Smooth muscle cell (in vitro differentiated cells): Measurements from ENCODE around the gene CAMKMT. TPM values are rescaled to one million over a fixed set of nuclear protein-coding genes. Genes with fewer than 3 reads are reported as not detected.

Experiments
- DNase-seq: peaks from one replicate; lab custom pipeline; 2025; ENCODE audit not compliant: unreplicated experiment; lab: John Stamatoyannopoulos, UW
- H2AFZ ChIP-seq: fragments of 200-600 bp; sonication (generic); 2 replicates; pipeline ENCODE4 v1.6.0; 2016; ENCODE audit warnings: antibody characterized with exemption, low read depth, mild to moderate bottlenecking
- H3F3A ChIP-seq: fragments of 200-600 bp; sonication (generic); 2 replicates; pipeline ENCODE4 v1.6.0; 2017; ENCODE audit warnings: antibody characterized with exemption, low read depth
- H3K27ac ChIP-seq: fragments of 200-600 bp; sonication (generic); 2 replicates; pipeline ENCODE4 v1.5.1; 2016; ENCODE audit warnings: low read depth, mild to moderate bottlenecking
- H3K27me3 ChIP-seq: fragments of 200-600 bp; sonication (generic); 2 replicates; pipeline ENCODE4 v1.6.1; 2016; ENCODE audit warnings: low read depth, mild to moderate bottlenecking
- H3K36me3 ChIP-seq: fragments of 200-600 bp; sonication (generic); 2 replicates; pipeline ENCODE4 v1.5.1; 2016; ENCODE audit warnings: low read depth
- H3K4me1 ChIP-seq: fragments of 200-600 bp; sonication (generic); 2 replicates; pipeline ENCODE4 v1.5.1; 2016; ENCODE audit warnings: low read depth
- H3K4me2 ChIP-seq: fragments of 200-600 bp; sonication (generic); 2 replicates; pipeline ENCODE4 v1.6.0; 2016; ENCODE audit warnings: mild to moderate bottlenecking
- H3K4me3 ChIP-seq: fragments of 200-600 bp; sonication (generic); 2 replicates; pipeline ENCODE4 v1.5.1; 2016; ENCODE audit warnings: mild to moderate bottlenecking
- H3K79me2 ChIP-seq: fragments of 200-600 bp; sonication (generic); 2 replicates; pipeline ENCODE4 v1.6.0; 2016; ENCODE audit warnings: low read depth, mild to moderate bottlenecking
- H3K9ac ChIP-seq: fragments of 200-600 bp; sonication (generic); 2 replicates; pipeline ENCODE4 v1.6.0; 2016; ENCODE audit warnings: low read depth
- H3K9me3 ChIP-seq: fragments of 200-600 bp; sonication (generic); replicated peaks from 2 replicates; pipeline ENCODE4 v1.5.1; 2016; ENCODE audit warnings: low read depth
- H4K20me1 ChIP-seq: fragments of 200-600 bp; sonication (generic); 2 replicates; pipeline ENCODE4 v1.6.0; 2016; ENCODE audit warnings: low read depth
- CTCF ChIP-seq: fragments of 200-600 bp; sonication (generic); IDR thresholded peaks from 2 replicates; pipeline ENCODE4 v1.5.1; 2017; ENCODE audit warnings: borderline replicate concordance, mild to moderate bottlenecking, antibody characterized with exemption; ENCODE audit not compliant: insufficient read depth, poor library complexity, severe bottlenecking
- WGBS: methylation state at CpG from one replicate; pipeline ENCODE4 v1.1.7; 2016; ENCODE audit warnings: low lambda C conversion rate; 5-methylcytosine and 5-hydroxymethylcytosine counted together
- polyA plus RNA-seq: library from polyadenylated mRNA; unstranded; fragments of >200 nt; fragmentation: Nextera tagmentation; extraction: Ambion mirVana; gene quantifications from 2 replicates; pipeline ENCODE4 v1.2.1, GENCODE V29; 2016
- total RNA-seq: library from RNA; depleted of rRNA; stranded (reverse); fragments of >200 nt; gene quantifications from 2 replicates; pipeline ENCODE4 v1.2.3, GENCODE V29; 2014

The CAMKMT gene
- total and polyA plus RNA-seq, 2 experiments from 2014 or later: 7.2 to 7.6 TPM

GRCh38 chr2:44789971-44790721, 428.4 kb downstream of the CAMKMT start:
- Histone ChIP-seq H3K9ac (no peak overlapping the region), H3F3A (no peaks in the 10 kb centered on the region), H3K4me1 (peaks cover 11% of the 10 kb centered on the region), H3K4me3 (no peak overlapping the region), H3K27me3 (peaks cover 8% of the 10 kb centered on the region), H2AFZ (no peak overlapping the region), H4K20me1 (no peaks in the 10 kb centered on the region), H3K79me2 (no peaks in the 10 kb centered on the region), H3K36me3 (no peaks in the 10 kb centered on the region), H3K27ac (no peak overlapping the region), H3K4me2 (no peak overlapping the region), H3K9me3 (no peaks in the 10 kb centered on the region)
- 57% methylated on average over 7 of the region's 7 CpGs for WGBS
- no peak for DNase-seq
- TF ChIP-seq CTCF: no peak

GRCh38 chr2:44793322-44793870, 431.6 kb downstream of the CAMKMT start:
- H3K4me1 ChIP-seq: peaks cover 11% of the 10 kb centered on the region
- H2AFZ ChIP-seq: no peak overlapping the region
- no peaks in the 10 kb centered on the region for H3K79me2 ChIP-seq
- no peak overlapping the region for H3K4me3 ChIP-seq
- H3K36me3 ChIP-seq: no peaks in the 10 kb centered on the region
- H4K20me1 ChIP-seq: no peaks in the 10 kb centered on the region
- DNase-seq: no peak
- peaks cover 24% of the 10 kb centered on the region for H3K27me3 ChIP-seq
- no peak for TF ChIP-seq CTCF
- no peaks in the 10 kb centered on the region for H3K9me3 ChIP-seq
- H3K9ac ChIP-seq: no peak overlapping the region
- no peaks in the 10 kb centered on the region for H3F3A ChIP-seq
- no peak overlapping the region for H3K4me2 ChIP-seq
- no peak overlapping the region for H3K27ac ChIP-seq

- Histone ChIP-seq H3K27me3 (peaks cover 50% of the 10 kb centered on the region), H3K4me3 (no peak overlapping the region), H2AFZ (no peak overlapping the region), H3K9ac (no peak overlapping the region), H3K27ac (no peak overlapping the region), H3K79me2 (no peaks in the 10 kb centered on the region), H3K4me1 (peaks cover 10% of the 10 kb centered on the region), H3F3A (no peaks in the 10 kb centered on the region), H3K36me3 (no peaks in the 10 kb centered on the region), H3K4me2 (no peak overlapping the region), H4K20me1 (no peaks in the 10 kb centered on the region), H3K9me3 (no peaks in the 10 kb centered on the region)
- no peak for DNase-seq
- TF ChIP-seq CTCF: no peak
- WGBS: 83% methylated on average over 4 of the region's 4 CpGs
Observed at GRCh38 chr2:44796771-44797170, 435.0 kb downstream of the CAMKMT start.

GRCh38 chr2:44798139-44798659, 436.5 kb downstream of the CAMKMT start:
- no peak for TF ChIP-seq CTCF
- Histone ChIP-seq H3K27me3 (peaks cover 65% of the 10 kb centered on the region), H3K9ac (no peak overlapping the region), H3K4me2 (no peak overlapping the region), H2AFZ (no peak overlapping the region), H3K36me3 (no peaks in the 10 kb centered on the region), H3F3A (no peaks in the 10 kb centered on the region), H3K9me3 (no peaks in the 10 kb centered on the region), H3K27ac (no peak overlapping the region), H3K4me1 (peaks cover 22% of the 10 kb centered on the region), H4K20me1 (no peaks in the 10 kb centered on the region), H3K4me3 (no peak overlapping the region), H3K79me2 (no peaks in the 10 kb centered on the region)
- no peak for DNase-seq
- WGBS: 66% methylated on average over 6 of the region's 6 CpGs
